ENCODE measurements around the gene AP5M1.

GRCh38 chr14:57326253-57326652, 57.5 kb downstream of the AP5M1 start:
- TF ChIP-seq, protein P1, sequence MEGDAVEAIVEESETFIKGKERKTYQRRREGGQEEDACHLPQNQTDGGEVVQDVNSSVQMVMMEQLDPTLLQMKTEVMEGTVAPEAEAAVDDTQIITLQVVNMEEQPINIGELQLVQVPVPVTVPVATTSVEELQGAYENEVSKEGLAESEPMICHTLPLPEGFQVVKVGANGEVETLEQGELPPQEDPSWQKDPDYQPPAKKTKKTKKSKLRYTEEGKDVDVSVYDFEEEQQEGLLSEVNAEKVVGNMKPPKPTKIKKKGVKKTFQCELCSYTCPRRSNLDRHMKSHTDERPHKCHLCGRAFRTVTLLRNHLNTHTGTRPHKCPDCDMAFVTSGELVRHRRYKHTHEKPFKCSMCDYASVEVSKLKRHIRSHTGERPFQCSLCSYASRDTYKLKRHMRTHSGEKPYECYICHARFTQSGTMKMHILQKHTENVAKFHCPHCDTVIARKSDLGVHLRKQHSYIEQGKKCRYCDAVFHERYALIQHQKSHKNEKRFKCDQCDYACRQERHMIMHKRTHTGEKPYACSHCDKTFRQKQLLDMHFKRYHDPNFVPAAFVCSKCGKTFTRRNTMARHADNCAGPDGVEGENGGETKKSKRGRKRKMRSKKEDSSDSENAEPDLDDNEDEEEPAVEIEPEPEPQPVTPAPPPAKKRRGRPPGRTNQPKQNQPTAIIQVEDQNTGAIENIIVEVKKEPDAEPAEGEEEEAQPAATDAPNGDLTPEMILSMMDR (IDR thresholded peaks at IDR 0.05), result no peak
- TF ChIP-seq POLR2AphosphoS5 (IDR thresholded peaks at IDR 0.05), result no peak
